ENCODE results near the gene NDUFV1. TPM values are rescaled to one million over a fixed set of nuclear protein-coding genes. Genes with fewer than 3 reads are reported as not detected.

The NDUFV1 gene
- total and polyA plus RNA-seq, 4 donors = 83.6 to 172 (median 163) TPM

DNA sequence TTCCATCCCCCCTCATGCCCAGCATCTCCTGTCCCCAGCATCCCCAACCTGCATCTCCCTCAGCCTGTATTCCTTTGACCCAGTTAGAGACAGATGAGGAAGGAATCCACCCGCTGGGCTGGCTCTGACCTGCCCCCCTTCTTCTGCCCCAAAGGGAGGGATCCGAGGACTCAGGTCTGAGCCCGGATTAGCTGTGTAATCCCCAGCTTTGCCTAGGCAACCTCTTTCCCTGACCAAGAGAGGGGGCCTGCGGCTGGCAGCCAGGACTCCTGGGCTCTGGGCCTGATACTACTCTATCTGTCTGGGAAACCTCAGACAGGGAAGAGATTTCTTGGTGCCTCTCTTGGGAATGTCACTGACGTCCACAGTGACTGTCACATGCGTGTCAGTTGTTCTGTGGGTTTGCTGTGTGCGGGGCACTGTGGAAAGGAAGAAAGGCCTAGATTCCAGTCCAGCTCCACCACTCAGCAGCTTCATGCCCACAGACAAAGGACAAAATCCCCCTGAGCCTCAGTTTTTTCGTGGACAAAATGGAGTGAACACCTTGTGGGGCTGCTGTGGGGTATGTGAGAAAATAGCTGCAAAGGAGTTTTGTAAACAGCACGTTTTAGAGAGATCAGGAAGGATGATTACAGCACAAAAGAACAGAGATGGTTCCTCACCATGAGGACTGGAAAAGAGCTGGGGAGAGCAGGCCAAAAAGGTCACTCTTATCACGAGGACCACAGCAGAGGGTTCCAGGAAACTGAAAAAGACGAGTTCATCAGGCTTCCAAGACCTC is 1.3 kb upstream of the NDUFV1 start:
- H3K9me3 ChIP-seq (ENCODE audit: control insufficient read depth in 4 of 4, low read length in 3 of 4) = no peaks in the 10 kb centered on the region
- peaks cover 1 to 12% (median 7%) of the 10 kb centered on the region in 4 donors for H3K36me3 ChIP-seq (ENCODE audit: control insufficient read depth in 4 of 4, insufficient read depth in 3 of 4, low read depth in 1 of 4, low read length in 3 of 4)
- TF ChIP-seq GABPA (IDR thresholded peaks at IDR 0.05 in 1 of 2, conservative IDR thresholded peaks at IDR 0.05 in 1 of 2) (no peak), JUND (IDR thresholded peaks at IDR 0.05) (no peak), NR2F2 (IDR thresholded peaks at IDR 0.05) (no peak), YY1 (IDR thresholded peaks at IDR 0.05) (no peak), FOXA2 (IDR thresholded peaks at IDR 0.05) (no peak), TAF1 (conservative IDR thresholded peaks at IDR 0.05) (no peak), FOXA1 (IDR thresholded peaks at IDR 0.05) (no peak), HNF4G (IDR thresholded peaks at IDR 0.05) (no peak), SP1 (IDR thresholded peaks at IDR 0.05) (no peak), CTCF (IDR thresholded peaks at IDR 0.05; ENCODE audit: low read depth, low read length, missing input control) (no peak), ZBTB33 (IDR thresholded peaks at IDR 0.05) (no peak), REST (IDR thresholded peaks at IDR 0.05) (no peak)
- TF ChIP-seq, protein P1, sequence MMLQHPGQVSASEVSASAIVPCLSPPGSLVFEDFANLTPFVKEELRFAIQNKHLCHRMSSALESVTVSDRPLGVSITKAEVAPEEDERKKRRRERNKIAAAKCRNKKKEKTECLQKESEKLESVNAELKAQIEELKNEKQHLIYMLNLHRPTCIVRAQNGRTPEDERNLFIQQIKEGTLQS (IDR thresholded peaks at IDR 0.05) = no peak
- TF ChIP-seq, protein P2, sequence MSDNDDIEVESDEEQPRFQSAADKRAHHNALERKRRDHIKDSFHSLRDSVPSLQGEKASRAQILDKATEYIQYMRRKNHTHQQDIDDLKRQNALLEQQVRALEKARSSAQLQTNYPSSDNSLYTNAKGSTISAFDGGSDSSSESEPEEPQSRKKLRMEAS (IDR thresholded peaks at IDR 0.05) = no peak
- no peak for DNase-seq (ENCODE audit: low spot score)
- no peak overlapping the region for H3K4me3 ChIP-seq (ENCODE audit: low read depth in 1 of 3, low read length in 3 of 3)
- WGBS = 79% methylated on average over 11 of the region's 11 CpGs
- H3K9ac ChIP-seq (ENCODE audit: low read depth in 1 of 2, low read length in 2 of 2) = no peak overlapping the region
- H3K4me1 ChIP-seq (ENCODE audit: control insufficient read depth in 4 of 4, insufficient read depth in 4 of 4, low read length in 3 of 4) = peaks cover 10 to 24% (median 17%) of the 10 kb centered on the region in 4 donors
- H3K27ac ChIP-seq (ENCODE audit: low read depth in 1 of 2, low read length in 2 of 2) = no peak overlapping the region
- H3K27me3 ChIP-seq (ENCODE audit: control insufficient read depth in 4 of 4, insufficient read depth in 4 of 4, low read length in 3 of 4) = no peaks in the 10 kb centered on the region

DNA sequence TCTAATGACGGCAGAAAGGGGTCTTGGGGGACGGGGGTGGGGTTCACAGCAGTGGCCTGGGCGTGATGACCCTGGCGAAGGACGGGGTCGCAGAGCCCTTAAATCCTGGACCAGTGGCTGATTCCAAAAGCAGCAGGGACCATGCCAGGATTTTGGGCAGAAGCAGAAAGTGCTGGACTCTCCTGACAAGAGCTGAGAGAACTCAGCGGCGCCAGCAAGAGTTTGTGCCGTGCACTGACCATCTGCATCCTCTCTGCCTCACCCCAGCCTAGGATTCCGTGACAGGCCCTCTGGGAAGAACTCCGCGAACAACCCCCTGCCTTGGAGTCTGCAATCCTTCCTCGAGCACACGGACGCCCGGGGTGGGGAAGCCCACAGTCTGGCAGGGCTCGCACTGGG is 644 bp upstream of the NDUFV1 start:
- Histone ChIP-seq H3K27me3 (ENCODE audit: control insufficient read depth in 4 of 4, insufficient read depth in 4 of 4, low read length in 3 of 4) (no peaks in the 10 kb centered on the region), H3K4me1 (ENCODE audit: control insufficient read depth in 4 of 4, insufficient read depth in 4 of 4, low read length in 3 of 4) (peaks cover 10 to 24% (median 17%) of the 10 kb centered on the region in 4 donors), H3K27ac (ENCODE audit: low read depth in 1 of 2, low read length in 2 of 2) (no peak overlapping the region), H3K36me3 (ENCODE audit: control insufficient read depth in 4 of 4, insufficient read depth in 3 of 4, low read depth in 1 of 4, low read length in 3 of 4) (peaks cover 5 to 19% (median 11%) of the 10 kb centered on the region in 4 donors), H3K9me3 (ENCODE audit: control insufficient read depth in 4 of 4, low read length in 3 of 4) (no peaks in the 10 kb centered on the region), H3K4me3 (ENCODE audit: low read depth in 1 of 3, low read length in 3 of 3) (peak overlapping the region; percentile 86 to 93 (median 87)), H3K9ac (ENCODE audit: low read depth in 1 of 2, low read length in 2 of 2) (peak overlapping the region; percentile 23 to 62)
- WGBS = 42% methylated on average over 17 of the region's 17 CpGs
- no peak for DNase-seq (ENCODE audit: low spot score)
- TF ChIP-seq HNF4A (conservative IDR thresholded peaks at IDR 0.05) = no peak
- TF ChIP-seq, protein P1 (IDR thresholded peaks at IDR 0.05) = no peak
- TF ChIP-seq JUND (IDR thresholded peaks at IDR 0.05) = no peak
- TF ChIP-seq FOXA2 (IDR thresholded peaks at IDR 0.05) = no peak
- no peak for TF ChIP-seq REST (IDR thresholded peaks at IDR 0.05)
- TF ChIP-seq SP1 (IDR thresholded peaks at IDR 0.05) = no peak
- no peak for TF ChIP-seq ZBTB33 (IDR thresholded peaks at IDR 0.05)
- no peak for TF ChIP-seq HNF4G (IDR thresholded peaks at IDR 0.05)
- no peak for TF ChIP-seq GABPA (IDR thresholded peaks at IDR 0.05 in 1 of 2, conservative IDR thresholded peaks at IDR 0.05 in 1 of 2)
- no peak for TF ChIP-seq NR2F2 (IDR thresholded peaks at IDR 0.05)
- no peak for TF ChIP-seq FOXA1 (IDR thresholded peaks at IDR 0.05)

All from liver (tissue), 9 donors.